SK-N-MC (cell line): ENCODE measurements around the gene KCNB1.

Source experiments
- EZH2 ChIP-seq: fragments of 200-600 bp; sonication (generic); IDR thresholded peaks from one replicate; pipeline ENCODE4 v1.6.1; 2017; ENCODE audit warnings: antibody characterized with exemption
- POLR2AphosphoS5 ChIP-seq: IDR thresholded peaks from 2 replicates; pipeline ENCODE4 v1.6.1; 2012; ENCODE audit warnings: mild to moderate bottlenecking, low read depth, low read length, borderline replicate concordance

GRCh38 chr20:49426395-49426794 lies 56.1 kb downstream of the KCNB1 start:
- TF ChIP-seq POLR2AphosphoS5 (no peak), EZH2 (no peak)
